Right lobe of liver (tissue), 6 donors: ENCODE measurements around the gene LRMDA. TPM values are rescaled to one million over a fixed set of nuclear protein-coding genes. Genes with fewer than 3 reads are reported as not detected.

Experiments
- ATAC-seq, 4 donors: fragments of 200-7000 bp; cut with Tn5 transposase; one replicate each; pipeline ENCODE4 v1.9.1; 2020; ENCODE audit warnings: mild to moderate bottlenecking in 4 of 4, moderate library complexity in 4 of 4
- DNase-seq, 3 donors: peaks; one replicate each; pipeline ENCODE4 v3.0.0-alpha.2; 2020
- H3K27ac ChIP-seq, 3 donors: fragments of 200-600 bp; one replicate each; pipeline ENCODE4 v1.8.0; 2022
- H3K27me3 ChIP-seq, 2 donors: fragments of 200-600 bp; one replicate each; pipeline ENCODE4 v1.8.0; 2022
- H3K36me3 ChIP-seq, 4 donors: fragments of 200-600 bp; sonication (generic) in 1 of 4; one replicate each; pipeline versions ENCODE4 v1.5.1 to v1.8.0; 2017 to 2022; ENCODE audit warnings: control low read depth in 1 of 4
- H3K4me1 ChIP-seq, 4 donors: fragments of 200-600 bp; sonication (generic) in 1 of 4; one replicate each; pipeline versions ENCODE4 v1.5.1 to v1.8.0; 2017 to 2022; ENCODE audit warnings: control low read depth in 1 of 4
- H3K4me3 ChIP-seq, 3 donors: fragments of 200-600 bp; one replicate each; pipeline ENCODE4 v1.8.0; 2022
- H3K9me3 ChIP-seq, 4 donors: fragments of 200-600 bp; sonication (generic) in 1 of 4; one replicate each; pipeline versions ENCODE4 v1.5.1 to v1.8.0; 2017 to 2022; ENCODE audit warnings: control low read depth in 1 of 4
- CTCF ChIP-seq, 4 donors: fragments of 200-600 bp in 3 of 4; fragments of 450-650 bp in 1 of 4; IDR thresholded peaks; one replicate each; pipeline versions ENCODE4 v1.5.1 to v1.8.0; 2016 to 2022; ENCODE audit warnings: antibody characterized with exemption in 4 of 4, mild to moderate bottlenecking in 2 of 4
- POLR2A ChIP-seq: fragments of 450-650 bp; IDR thresholded peaks from one replicate; pipeline ENCODE4 v1.6.1; 2017; ENCODE audit warnings: antibody characterized with exemption, mild to moderate bottlenecking
- WGBS: methylation state at CpG from one replicate; pipeline ENCODE4 v1.1.6; 2018; ENCODE audit warnings: low coverage, low lambda C conversion rate; ENCODE audit not compliant: insufficient coverage; ENCODE audit errors: missing lambda C conversion rate; 5-methylcytosine and 5-hydroxymethylcytosine counted together
- intact Hi-C, 2 donors: fragments of 100-400 bp; cut with DNase I; formaldehyde crosslinking; loops; one replicate each; pipeline versions ENCODE4 v1.11.2 to v1.14.1; 2022
- total RNA-seq, 6 experiments: library from RNA; depleted of rRNA in 2 of 6; stranded (reverse); fragments of >200 nt in 2 of 6; fragmentation: NEBNext Ultra II Directional in 3 of 6; extraction: Animal tissue kit (Norgen Biotek cat#: 25700) in 3 of 6; gene quantifications; one replicate each; pipeline versions ENCODE4 v1.1.0 to v1.2.4, GENCODE V29; 2016 to 2023
- donor health status: DM: no; HTN: yes; CAD: no.
- donor health status: DM: no; HTN: no; CAD: no.
- donor health status: DM: no; HTN: no; CAD: no.
- donor health status: DM: no; HTN: yes; CAD: no.
- donor health status: DM: no; HTN: yes; CAD: no.

Gene LRMDA
- total RNA-seq, 6 experiments from 2014 or later: 9.9 to 19.9 (median 16.3) TPM

- Histone ChIP-seq H3K4me3 (no peak overlapping the region), H3K27me3 (no peaks in the 10 kb centered on the region), H3K9me3 (no peaks in the 10 kb centered on the region), H3K36me3 (no peaks in the 10 kb centered on the region), H3K4me1 (no peaks in the 10 kb centered on the region), H3K27ac (no peak overlapping the region)
- no peak for ATAC-seq
- TF ChIP-seq CTCF (IDR thresholded peaks at IDR 0.05): no peak
- TF ChIP-seq POLR2A: no peak
- DNase-seq: no peak
- WGBS: 44% methylated on average over 2 of the region's 2 CpGs
- intact Hi-C loops: no loop called here
Measured at GRCh38 chr10:75936841-75937240, 505.4 kb downstream of the LRMDA start.

- H3K9me3 ChIP-seq: no peaks in the 10 kb centered on the region
- H3K4me3 ChIP-seq: no peak overlapping the region
- 79% methylated on average over 2 of the region's 2 CpGs for WGBS
- H3K4me1 ChIP-seq: no peaks in the 10 kb centered on the region
- H3K27me3 ChIP-seq: no peaks in the 10 kb centered on the region
- intact Hi-C loops: no loop called here
- no peak for DNase-seq
- H3K27ac ChIP-seq: no peak overlapping the region
- ATAC-seq: no peak
- no peaks in the 10 kb centered on the region for H3K36me3 ChIP-seq
- no peak for TF ChIP-seq POLR2A
- no peak for TF ChIP-seq CTCF (IDR thresholded peaks at IDR 0.05)
Measured at GRCh38 chr10:75937823-75938222, 506.4 kb downstream of the LRMDA start.

GRCh38 chr10:75938380-75939122 is 507.1 kb downstream of the LRMDA start:
- no peak for TF ChIP-seq POLR2A
- DNase-seq: no peak
- Histone ChIP-seq H3K36me3 (no peaks in the 10 kb centered on the region), H3K4me1 (no peaks in the 10 kb centered on the region), H3K9me3 (no peaks in the 10 kb centered on the region), H3K27ac (no peak overlapping the region), H3K27me3 (no peaks in the 10 kb centered on the region), H3K4me3 (no peak overlapping the region)
- no peak for ATAC-seq
- intact Hi-C loops: no loop called here
- 95% methylated on average over 13 of the region's 13 CpGs for WGBS

GRCh38 chr10:75939541-75939940 is 508.1 kb downstream of the LRMDA start:
- Histone ChIP-seq H3K27me3 (no peaks in the 10 kb centered on the region), H3K36me3 (no peaks in the 10 kb centered on the region), H3K9me3 (no peaks in the 10 kb centered on the region), H3K4me1 (no peaks in the 10 kb centered on the region), H3K4me3 (no peak overlapping the region), H3K27ac (no peak overlapping the region)
- intact Hi-C loops: no loop called here
- 81% methylated on average over 3 of the region's 3 CpGs for WGBS
- ATAC-seq (no peak), DNase-seq (no peak)
- TF ChIP-seq POLR2A: no peak
- TF ChIP-seq CTCF (IDR thresholded peaks at IDR 0.05): no peak

- H3K4me1 ChIP-seq: no peaks in the 10 kb centered on the region
- no peak for DNase-seq
- H3K9me3 ChIP-seq: no peaks in the 10 kb centered on the region
- H3K36me3 ChIP-seq: no peaks in the 10 kb centered on the region
- intact Hi-C loops: no loop called here
- no peak for ATAC-seq
- 91% methylated on average over 4 of the region's 5 CpGs for WGBS
- TF ChIP-seq POLR2A (no peak), CTCF (IDR thresholded peaks at IDR 0.05) (no peak)
- H3K27me3 ChIP-seq: no peaks in the 10 kb centered on the region
- H3K4me3 ChIP-seq: no peak overlapping the region
- no peak overlapping the region for H3K27ac ChIP-seq
Measured at GRCh38 chr10:75940742-75941141, 509.3 kb downstream of the LRMDA start.
